HG03354 (cell line): ENCODE measurements around the gene SLFN5.
"Not testable (repeated sequence)": the region's sequence is repeated elsewhere in the genome, so short reads cannot be mapped to it uniquely, and the experiment has no call there.

Experiments used
- ATAC-seq: cut with Tn5 transposase; IDR thresholded peaks from one replicate; pipeline ENCODE4 v1.9.1; 2021; ENCODE audit warnings: mild to moderate bottlenecking; ENCODE audit not compliant: unreplicated experiment, poor library complexity, severe bottlenecking

SLFN5 gene

DNA sequence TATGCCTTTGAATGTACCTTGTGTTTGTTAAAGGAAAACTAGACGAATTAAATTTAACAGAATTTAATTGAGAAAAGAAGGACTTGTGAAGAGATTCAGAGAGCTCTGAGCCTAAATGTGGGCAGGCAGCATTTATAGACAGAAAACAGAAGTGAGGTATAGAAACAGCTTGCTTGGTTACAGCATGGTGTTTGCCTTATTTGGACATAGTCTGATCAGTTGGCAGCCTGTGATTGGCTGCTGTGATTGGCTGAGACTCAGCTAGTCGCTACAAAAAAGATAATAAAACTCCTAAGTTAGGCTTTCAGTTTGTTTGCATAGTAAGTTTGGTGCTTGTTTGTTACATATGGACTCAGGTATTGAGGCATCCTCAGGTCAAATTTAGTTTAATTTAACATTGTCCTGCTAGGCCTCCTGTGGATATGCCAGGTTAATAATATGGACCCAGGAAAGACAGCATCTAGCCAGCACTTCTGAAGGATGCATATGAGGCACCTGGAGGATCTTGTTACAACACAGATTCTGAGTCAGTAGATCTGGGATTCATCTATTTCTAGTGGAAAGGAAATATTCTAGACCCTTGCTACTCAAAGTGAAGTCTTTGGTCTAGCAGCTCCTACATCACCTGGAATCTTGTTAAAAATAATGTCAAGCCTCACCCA is 43.4 kb downstream of the SLFN5 start:
- no peak for ATAC-seq

DNA sequence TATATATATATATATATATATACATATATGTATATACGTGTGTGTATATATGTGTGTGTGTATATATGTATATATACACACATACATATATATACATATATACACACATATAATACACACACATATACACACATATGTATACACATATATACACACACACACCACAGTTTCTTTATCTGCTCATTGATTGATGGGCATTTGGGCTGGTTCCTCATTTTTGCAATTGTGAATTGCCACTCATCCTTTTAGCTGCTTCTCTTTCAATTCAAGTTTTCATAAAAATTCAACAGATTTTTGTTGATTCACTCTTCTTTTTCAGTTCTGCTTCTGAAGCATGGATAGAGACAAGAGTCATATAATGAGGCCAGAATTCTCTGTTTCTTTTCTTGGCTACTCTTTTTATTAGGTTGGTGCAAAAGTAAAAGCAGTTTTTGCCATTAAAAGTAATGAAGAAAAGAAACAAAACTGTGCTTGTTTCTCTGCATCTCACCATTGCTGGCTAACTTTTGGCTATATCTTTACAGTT is 44.5 kb downstream of the SLFN5 start:
- ATAC-seq: no peak

DNA sequence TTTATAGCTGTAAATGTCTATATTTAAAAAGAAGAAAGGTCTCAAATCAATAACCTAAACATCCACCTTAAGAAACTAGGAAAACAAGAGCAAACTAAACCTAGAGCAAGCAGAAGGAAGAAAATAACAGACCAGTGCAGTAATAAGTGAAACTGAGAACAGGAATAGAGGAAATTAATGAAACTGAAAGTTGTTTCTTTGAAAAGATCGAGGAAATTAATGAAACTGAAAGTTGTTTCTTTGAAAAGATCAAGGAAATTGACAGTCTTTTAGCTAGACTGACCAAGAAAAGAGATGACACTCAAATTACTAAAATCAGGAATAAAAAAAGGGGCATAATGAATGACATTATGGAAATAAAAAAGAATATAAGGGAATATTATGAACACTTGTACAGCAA is 46.4 kb downstream of the SLFN5 start:
- no peak for ATAC-seq

GRCh38 chr17:35291802-35292201 is 48.9 kb downstream of the SLFN5 start:
- no peak for ATAC-seq

DNA sequence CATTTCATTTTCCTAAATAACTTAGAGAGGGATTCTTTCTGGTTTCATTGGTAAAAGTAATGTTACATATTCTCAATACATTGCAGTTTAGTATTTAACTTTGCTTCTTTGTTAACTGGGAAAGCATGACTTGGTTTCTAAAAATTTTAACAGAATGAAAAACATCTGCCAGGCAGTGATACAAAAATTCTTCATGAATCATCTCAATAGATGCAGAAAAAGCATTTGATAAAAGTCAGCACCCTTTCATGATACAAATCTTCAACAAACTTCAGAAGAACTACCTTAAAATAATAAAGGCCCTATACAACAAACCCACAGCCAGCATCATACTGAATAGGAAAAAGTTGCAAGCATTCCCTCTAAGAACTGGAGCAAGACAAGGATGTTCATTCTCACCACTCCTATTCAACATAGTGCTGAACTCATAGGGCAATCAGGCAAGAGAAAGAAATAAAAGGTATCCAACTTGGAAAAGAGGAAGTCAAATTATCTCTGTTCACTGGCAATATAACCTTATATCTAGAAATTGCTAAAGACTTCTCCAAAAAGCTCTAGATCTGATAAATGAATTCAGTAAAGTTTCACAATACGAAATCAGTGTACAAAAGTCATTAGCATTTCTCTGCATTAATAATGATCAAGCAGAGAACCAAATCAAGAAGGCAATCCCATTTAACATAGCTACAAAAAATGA is 50.4 kb downstream of the SLFN5 start:
- ATAC-seq: no peak

DNA sequence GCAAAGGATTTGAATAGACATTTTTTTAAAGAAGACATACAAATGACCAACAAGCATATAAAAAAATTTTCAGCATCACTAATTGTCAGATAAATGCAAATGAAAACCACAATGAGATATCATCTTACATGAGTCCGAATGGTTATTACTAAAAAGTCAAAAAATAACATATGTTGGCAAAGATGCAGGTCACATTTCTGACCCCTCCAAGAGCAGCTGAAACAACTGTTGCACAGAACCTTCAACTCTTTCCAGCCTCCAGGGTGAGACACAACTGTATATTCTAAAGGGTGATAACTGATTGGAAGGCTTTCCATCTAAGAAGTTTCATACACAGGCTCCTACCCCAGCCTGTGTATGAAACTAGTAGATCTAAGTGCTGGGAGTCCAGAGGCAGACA is 51.9 kb downstream of the SLFN5 start:
- no peak for ATAC-seq

- ATAC-seq: no peak
Measured at GRCh38 chr17:35295686-35296085, 52.8 kb downstream of the SLFN5 start.

- no peak for ATAC-seq
Measured at GRCh38 chr17:35297666-35298065, 54.8 kb downstream of the SLFN5 start.

DNA sequence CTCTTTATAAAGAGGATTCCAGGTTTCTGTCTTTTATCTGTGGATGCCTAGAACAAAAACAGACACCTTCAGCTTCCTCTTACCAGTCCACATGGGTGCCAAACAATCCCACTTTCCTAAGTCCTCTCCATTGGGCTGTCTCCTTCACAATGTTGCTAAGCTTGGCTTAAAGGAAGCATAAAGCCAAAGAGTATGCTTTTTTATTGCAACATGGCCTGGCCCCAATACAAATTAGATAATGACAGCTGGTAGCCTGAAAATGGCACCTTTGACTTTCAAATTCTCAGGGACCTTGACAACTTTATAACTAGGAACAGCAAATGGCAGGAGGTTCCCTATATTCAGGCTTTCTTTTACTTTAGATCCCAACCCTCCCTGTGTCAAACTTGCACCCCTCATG is 55.8 kb downstream of the SLFN5 start:
- no peak for ATAC-seq

- ATAC-seq: no peak
Measured at GRCh38 chr17:35299135-35299534, 56.3 kb downstream of the SLFN5 start.

DNA sequence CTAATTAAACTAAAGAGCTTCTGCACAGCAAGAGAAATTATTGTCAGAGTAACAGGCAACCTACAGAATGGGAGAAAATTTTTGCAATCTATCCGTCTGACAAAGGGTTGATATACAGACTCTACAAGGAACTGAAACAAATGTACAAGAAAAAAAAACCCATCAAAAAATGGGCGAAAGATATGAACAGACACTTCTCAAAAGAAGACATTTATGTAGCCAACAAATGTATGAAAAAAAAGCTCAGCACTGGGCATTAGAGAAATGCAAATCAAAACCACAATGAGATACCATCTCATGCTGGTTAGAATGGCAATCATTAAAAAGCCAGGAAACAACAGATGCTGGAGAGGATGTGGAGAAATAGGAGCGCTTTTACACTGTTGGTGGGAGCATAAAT is 66.5 kb downstream of the SLFN5 start:
- ATAC-seq: not testable (repeated sequence)

- no peak for ATAC-seq
Measured at GRCh38 chr17:35312346-35312745, 69.5 kb downstream of the SLFN5 start.

DNA sequence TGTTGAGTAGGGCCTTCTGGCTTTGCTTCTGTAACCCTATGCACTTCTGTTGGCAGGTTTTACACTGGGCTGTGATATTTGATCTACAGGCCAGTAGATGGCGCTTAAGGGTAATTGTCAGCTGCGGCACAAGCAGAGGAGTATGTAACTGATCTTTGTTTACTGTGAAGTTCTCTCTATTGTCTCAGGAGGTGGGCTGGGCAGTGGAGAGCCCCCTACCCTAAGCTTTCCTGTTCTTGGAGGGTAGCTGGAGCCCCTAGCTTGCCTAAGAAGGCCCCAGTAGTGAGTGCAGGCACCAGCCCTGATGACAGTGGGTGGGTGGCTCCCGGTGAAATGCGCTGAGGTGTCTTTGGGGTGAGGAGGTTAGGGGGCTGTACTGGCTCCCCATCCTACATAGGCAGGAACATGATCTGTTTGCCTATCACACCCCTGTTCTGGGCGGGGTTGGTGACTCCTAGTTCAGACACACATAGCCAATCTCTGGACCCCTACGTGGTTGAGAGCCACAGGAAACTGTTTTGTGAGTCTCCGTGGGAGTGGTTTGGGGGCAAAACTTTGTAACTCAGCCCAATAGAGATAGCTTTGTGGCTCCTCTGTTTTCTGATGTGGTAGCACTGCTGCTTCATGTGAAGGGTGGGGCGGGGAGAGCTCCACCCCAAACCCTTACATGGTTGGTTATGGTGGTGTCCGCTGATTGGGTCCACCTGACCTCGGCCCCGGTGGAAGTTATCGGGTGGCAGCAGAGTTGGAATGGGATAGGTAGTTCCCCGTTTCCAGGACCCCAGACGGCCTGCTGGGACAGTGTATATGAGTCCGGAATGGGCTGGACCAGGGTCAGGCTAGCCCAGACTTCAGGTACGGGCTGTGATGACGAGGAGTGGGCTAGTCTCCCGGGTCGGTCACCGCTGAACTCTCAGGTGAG is 70.2 kb downstream of the SLFN5 start:
- peak; percentile 77 for ATAC-seq

- no peak for ATAC-seq
Measured at GRCh38 chr17:35313875-35314409, 71.1 kb downstream of the SLFN5 start.

- no peak for ATAC-seq
Measured at GRCh38 chr17:35314415-35315216, 71.7 kb downstream of the SLFN5 start.

- ATAC-seq: no peak
Measured at GRCh38 chr17:35315283-35315682, 72.4 kb downstream of the SLFN5 start.

GRCh38 chr17:35315971-35316370 is 73.1 kb downstream of the SLFN5 start:
- ATAC-seq: no peak

- ATAC-seq: no peak
Measured at GRCh38 chr17:35322749-35323148, 79.9 kb downstream of the SLFN5 start.
